ENCODE results near the gene E2F3.

DNA sequence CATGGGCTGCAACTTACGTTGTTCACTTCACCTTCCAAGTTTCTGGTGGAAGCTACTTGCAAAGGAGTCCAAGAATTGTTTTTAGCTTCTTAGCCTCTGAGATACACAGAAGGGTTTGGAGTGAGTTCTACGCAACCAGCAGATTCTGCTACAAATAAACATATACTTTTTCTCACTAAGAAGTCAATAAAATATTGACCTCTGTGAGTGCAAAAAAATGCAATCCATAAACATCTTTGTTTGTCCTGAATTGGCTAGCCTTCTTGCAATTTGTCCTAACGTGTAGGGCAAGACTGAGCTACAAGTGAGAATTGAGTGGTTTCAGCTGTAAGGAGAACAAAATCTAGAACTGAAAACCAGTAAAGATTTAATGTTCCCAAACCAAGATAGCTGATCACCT lies 26.2 kb upstream of the E2F3 start:
- TF ChIP-seq CTCF (IDR thresholded peaks at IDR 0.05) (no peak), POLR2A (IDR thresholded peaks at IDR 0.05) (no peak)
